GM21423 (cell line): ENCODE results near the gene EFNA2.

ENCODE experiments used
- ATAC-seq: cut with Tn5 transposase; IDR thresholded peaks from one replicate; pipeline ENCODE4 v1.9.1; 2021; ENCODE audit warnings: mild to moderate bottlenecking, moderate library complexity; ENCODE audit not compliant: unreplicated experiment

The EFNA2 gene

DNA sequence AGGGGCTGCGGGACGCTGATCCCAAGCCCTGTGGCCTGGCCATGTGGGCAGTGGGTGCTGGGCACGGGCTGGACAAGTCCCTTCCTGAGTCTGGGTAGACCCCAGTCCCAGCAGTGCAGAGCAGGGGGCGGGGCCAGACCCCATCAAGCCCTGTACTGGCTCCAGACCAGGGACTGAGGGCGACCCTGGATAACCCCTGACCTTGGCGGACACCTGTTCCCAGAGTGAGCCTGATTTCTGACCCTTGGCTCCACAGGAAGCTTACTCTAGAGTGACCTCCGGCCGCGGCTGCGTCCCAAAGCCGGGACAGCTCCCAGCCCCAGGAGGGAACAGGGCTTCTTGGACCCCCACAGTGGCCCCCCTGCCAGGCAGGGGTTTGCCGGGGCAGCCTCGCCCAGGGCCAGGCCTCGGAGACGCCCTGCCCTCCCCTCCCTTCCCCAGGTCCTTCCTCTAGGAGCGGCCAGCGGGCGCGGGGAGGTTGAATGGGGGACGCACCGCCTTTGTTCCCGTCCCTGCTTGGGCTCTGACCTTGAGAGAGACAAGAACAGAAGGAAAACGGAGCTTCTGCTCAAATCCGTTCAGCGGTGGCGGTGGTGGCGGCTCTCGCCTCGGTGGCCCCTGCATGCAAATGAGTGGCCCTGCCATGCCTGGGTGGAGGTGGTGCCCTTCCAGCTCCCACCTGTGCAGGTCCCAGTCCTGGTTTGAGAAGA is 2.3 kb upstream of the EFNA2 start:
- no peak for ATAC-seq

DNA sequence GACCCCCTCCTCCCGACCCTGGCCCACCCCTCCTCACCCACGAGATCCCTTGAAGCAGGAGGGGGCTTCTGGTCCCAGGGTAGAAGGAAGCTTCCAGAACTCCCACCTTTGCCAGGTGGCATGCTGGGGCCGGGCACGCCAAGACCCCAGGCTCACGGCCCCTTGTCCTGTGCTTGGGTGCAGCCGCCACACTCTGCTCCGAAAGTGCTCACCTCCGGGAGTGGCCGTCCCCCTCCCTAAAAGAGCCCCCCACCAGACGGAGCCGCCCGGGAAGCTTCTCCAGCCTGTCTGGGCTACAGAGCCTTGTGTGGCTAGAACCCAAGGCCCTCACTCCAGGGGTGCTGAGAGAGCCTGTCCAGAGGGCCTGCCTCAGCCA is 1.8 kb upstream of the EFNA2 start:
- ATAC-seq: no peak

DNA sequence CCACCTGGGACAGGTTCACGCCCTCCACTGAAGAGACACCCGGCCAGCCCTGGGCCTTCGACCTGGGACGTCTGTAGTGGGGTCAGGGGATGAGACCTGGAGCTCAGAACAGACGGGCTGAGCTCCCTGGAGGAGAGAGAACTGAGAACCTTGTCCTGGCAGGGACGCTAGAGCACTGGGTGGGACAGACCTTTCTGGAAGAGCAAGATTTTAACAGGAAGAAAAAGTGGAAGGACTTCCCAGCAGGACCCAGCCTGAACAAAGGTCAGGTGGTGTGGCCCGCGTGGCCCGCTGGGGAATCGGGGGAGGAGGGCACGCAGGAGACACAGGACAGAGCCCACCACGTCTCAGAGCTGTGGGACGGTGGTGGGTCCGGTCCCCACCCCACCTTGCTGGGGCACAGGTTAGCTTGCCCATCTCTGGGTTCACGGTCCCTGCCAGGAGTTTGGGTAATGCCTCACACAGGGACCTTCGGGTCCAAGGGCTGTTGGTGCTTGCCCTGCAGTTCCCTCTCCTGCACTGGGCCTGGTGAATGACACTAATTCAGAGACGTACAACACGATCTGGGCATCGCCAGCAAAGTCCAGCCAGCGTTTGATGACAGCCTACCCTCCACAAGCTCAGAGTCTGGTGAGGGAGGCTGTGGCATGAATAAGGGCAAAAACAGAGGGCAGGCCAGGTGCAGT is 1.2 kb upstream of the EFNA2 start:
- no peak for ATAC-seq

GRCh38 chr19:1284979-1285736 is 515 bp upstream of the EFNA2 start:
- ATAC-seq: no peak

GRCh38 chr19:1286487-1287353 is 1.0 kb downstream of the EFNA2 start:
- no peak for ATAC-seq

DNA sequence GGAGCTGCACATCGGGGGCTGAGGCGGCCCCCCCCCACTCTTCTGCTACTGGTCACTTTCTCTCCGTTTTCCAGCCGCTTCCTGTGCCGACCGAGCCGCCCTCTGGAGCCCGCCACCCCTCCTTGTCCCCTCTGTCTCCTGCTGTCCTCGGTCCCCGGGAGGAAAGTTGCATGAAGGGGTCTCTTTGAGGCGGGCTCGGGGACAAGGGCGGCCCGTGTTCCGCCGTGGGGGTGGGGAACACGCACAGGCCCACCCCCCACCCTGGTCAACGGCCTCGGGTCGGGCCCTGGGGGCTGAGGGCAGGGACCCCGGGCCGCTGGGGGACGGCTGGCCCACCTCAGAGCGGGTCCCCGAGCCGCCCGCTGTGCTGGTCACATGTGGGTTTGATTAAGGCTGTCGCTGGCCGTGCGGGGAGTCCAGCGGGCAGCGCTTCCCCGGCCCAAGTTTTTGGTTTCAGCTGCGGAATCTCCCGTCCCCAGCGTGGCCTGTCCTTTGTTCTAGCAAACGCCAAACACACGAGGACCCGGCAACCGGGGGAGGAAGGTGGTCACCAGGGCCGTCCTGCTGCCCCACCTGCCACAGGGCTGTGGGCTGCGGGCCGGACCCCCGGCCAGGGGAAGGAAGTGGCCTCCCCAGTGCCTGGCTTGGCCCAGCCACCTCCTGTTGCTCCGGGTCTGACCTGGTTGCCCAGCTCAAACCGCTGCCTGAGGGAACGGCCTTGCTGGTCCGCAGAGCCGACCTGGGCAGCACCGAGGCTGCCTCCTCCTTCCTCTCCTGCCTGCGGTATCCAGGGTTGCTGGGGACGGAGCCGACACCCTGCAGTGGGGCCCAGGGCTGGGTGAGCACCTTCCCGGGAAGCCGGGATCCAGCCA is 1.9 kb downstream of the EFNA2 start:
- no peak for ATAC-seq

DNA sequence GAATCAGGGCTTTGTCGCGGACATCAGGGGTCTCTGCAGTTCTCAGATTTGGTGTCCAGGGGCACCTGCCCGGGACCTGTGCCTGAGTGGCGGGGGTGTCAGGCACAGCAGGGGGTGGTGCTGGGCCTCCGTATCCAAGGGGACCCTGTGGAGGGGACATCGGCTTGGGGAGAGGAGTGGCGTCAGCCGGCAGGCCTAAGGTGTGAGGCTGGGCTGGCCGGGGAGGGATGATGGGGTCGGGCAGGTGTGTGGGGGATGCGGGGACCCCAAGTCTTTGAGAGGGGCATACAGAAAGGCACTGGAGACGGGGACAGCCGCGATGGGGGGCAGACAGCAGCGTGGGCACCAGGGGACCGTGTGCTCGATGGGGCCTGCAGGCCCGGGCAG is 2.5 kb downstream of the EFNA2 start:
- no peak for ATAC-seq

DNA sequence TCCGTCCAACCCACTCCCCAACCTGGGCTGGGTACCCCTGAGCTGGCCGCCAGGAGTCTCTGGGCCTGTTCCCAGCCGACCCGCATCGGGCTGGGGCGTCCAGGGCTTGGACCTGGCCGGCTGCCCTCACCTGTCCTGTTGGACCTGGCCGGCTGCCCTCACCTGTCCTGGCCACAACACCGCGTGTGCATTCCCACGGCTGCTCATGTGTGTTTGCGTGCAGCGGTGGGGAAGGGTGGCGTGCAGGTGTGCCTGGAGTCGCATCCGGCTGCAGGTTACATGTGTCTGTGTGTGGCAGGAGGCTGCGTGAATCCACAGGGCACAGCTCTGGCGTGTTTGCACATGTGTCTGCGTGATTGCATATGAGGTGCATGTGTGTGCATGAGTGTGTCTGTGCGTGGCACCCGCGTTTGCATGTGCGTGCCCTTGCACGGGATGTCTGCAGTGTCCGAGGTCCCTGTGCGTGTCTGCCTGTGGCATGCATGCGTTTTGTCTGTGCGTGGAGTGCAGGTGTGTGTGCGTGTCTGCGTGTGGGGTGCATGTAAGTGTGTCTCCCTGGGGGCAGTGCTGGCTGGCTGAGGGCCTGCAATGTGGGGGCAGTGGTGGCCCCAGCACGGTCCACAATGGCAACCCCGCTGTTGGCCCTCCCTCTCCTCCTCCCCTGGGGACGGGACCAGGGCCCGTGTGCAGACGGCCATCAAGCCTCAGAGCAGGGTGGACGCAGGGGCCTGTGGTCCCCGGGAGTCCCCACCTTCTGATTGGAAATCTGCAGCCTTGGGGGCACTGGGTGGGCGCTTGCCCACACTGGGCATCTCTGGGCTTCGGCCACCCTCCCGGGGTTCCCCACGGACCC is 3.4 kb downstream of the EFNA2 start:
- ATAC-seq: no peak

GRCh38 chr19:1289686-1290025 is 4.0 kb downstream of the EFNA2 start:
- no peak for ATAC-seq

- no peak for ATAC-seq
Observed at GRCh38 chr19:1290196-1290702, 4.6 kb downstream of the EFNA2 start.

DNA sequence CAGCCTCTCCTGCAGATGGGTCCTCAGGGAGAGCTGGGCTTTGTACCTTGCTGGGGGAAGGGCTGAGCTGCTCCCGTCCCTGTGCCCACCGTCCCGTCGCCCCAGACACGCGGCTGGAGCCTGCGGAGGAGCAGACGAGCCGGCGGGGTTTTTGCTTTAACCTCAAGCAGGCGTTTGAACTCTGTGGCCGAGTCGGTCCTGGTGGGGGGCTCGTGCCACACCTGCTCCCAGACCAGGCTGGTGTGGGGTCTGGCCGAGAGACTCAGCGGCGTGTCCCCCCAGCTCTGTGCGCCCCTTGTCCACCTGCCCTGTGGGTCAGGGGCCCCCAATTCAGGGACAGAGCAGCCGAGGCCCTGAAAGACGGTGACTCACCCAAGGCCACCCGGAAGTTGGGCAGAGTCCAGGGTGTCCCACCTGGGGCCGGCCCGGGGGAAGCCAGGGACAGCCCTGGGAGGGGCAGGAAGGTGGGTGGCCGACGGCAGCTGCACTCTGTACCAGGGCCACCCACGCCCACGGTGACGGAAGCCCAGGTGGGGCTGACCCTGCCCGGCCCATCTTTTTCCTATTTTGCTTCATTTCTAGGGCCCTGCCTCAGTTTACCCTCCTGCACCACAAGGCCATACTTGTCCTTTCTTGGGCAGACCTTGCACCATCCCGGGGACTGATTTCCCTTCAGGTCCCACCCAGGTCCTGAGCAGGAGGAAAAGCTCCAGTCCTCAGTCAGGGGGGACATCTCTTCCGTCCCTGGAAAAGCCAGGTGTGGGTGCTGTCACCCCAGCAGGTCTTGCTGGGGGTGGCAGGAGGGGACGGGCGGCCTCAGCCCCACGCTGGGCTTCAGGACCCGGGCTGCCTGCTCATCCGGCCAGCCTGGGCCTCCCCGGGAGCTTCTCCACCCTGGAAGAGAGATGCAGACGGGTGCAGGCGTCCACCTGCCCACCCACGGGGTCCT is 5.3 kb downstream of the EFNA2 start:
- ATAC-seq: no peak

DNA sequence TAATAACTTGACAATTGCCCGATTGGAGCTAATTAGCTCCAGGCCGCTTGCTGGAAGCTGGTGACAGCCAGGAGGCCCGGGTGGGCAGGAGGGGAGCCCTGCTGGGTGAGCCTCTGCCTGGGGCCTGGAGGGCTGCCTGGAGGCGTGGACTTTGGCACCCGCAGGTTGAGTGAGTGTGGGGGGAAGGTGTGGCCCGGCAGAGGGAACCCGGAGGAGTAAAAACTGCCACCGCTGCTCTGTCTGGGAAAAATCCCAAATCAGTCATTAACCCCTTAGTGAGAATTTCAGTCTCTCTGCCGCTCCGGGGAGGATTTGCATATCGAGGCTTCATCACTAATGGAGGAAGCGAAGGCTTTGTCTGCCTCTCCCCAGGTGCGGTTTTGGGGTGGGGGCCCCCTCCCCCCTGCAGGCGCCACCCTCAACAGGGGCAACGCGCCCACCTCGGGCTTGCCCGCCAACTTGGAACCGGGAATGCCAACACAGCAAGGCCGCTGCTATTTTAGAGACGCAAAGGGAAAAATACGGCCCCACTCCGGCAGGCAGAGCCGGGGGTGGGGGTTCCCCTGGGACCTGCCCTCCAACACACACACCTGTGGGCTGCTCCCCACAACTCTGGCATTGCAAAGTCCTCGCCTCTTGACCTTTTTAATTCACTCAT is 6.2 kb downstream of the EFNA2 start:
- no peak for ATAC-seq

DNA sequence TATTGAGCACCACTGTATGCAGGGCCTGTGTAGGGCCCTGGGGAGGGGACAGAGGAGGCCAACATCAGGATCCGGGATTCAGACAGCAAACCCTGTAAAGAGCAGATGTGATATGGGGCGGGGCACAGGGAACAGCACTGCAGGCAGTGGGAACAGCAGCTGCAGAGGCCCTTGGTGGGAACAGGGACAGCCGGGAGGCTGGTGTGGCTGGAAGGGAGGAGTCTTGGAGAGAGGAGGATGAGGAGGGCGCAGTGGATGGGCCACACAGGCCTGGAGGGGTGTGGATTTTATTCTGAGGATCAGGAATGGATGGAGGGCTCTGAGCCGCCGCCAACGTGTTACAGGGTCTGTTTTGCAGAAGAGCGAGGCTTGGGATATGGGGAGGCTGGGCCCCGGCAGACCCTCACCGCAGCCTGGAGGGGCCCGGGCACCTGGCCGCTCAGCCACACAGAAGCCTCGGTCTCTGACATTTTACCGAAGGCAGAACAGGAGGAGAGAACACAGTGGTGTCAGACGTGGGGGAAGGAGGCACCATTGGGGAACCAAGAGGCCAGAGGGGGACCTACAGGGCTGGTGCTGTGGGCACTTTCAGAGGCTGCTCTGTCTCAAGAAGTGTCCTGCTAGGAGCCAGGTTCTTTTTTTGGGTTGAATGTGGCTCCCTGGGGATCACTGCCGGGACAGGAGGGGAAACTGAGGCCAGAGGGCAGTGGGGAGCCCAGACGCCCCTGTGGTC is 6.9 kb downstream of the EFNA2 start:
- no peak for ATAC-seq

- no peak for ATAC-seq
Observed at GRCh38 chr19:1293782-1294604, 8.3 kb downstream of the EFNA2 start.

DNA sequence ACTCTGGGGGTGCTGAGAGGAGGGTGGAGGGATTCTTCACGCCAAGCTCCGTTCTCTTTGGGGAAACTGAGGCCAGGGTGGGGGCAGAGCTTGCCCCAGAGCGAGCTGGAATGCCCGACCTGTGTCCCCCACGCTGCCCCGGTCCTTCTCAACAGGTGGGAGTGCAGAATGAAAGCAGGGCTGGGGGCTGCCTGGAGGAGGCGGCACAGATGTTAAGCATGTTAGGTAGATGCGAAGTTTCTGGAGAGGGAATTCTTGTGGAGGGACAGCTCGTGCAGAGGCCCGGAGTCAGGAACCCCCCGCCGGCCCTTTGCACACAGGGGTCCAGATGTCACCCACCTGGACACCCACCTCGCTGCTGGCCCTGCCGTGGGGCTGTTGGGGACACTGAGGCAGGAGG is 9.0 kb downstream of the EFNA2 start:
- ATAC-seq: no peak
